Loucy (cell line): ENCODE data around the gene SCYGR6.

Source experiments
- EZH2phosphoT487 ChIP-seq: fragments of 200-600 bp; IDR thresholded peaks from 2 replicates; pipeline ENCODE4 v1.6.1; 2018; ENCODE audit warnings: antibody characterized with exemption, mild to moderate bottlenecking, moderate library complexity, borderline replicate concordance
- TF ChIP-seq, protein P1 (sequence below): fragments of 200-600 bp; sonication (generic); conservative IDR thresholded peaks from 2 replicates; pipeline ENCODE4 v1.5.1; 2014; ENCODE audit warnings: mild to moderate bottlenecking, antibody characterized with exemption, low read length

DNA sequence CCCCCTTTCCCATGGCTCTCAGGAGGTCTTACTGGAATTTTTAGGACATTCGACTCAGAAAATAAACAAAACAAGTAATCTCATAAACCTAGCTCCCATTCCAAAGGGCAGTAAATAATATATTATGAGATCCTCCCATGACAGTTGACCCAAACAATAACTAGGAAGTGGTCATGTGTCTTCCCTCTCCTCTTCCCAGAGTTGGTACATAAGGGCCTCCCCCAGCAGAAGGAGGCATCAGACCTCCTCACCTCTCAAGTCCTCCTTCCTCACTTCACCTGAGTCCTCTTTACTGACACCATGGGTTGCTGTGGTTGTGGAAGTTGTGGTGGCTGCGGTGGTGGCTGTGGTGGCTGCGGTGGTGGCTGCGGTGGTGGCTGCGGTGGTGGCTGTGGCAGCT lies 3.5 kb upstream of the SCYGR6 start, which contains the start of gene SCYGR7:
- TF ChIP-seq, protein P1, sequence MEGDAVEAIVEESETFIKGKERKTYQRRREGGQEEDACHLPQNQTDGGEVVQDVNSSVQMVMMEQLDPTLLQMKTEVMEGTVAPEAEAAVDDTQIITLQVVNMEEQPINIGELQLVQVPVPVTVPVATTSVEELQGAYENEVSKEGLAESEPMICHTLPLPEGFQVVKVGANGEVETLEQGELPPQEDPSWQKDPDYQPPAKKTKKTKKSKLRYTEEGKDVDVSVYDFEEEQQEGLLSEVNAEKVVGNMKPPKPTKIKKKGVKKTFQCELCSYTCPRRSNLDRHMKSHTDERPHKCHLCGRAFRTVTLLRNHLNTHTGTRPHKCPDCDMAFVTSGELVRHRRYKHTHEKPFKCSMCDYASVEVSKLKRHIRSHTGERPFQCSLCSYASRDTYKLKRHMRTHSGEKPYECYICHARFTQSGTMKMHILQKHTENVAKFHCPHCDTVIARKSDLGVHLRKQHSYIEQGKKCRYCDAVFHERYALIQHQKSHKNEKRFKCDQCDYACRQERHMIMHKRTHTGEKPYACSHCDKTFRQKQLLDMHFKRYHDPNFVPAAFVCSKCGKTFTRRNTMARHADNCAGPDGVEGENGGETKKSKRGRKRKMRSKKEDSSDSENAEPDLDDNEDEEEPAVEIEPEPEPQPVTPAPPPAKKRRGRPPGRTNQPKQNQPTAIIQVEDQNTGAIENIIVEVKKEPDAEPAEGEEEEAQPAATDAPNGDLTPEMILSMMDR, result no peak
- TF ChIP-seq EZH2phosphoT487, result no peak
